H9 (cell line): Measurements from ENCODE around the gene TEX38. TPM values are rescaled to one million over a fixed set of nuclear protein-coding genes. Genes with fewer than 3 reads are reported as not detected.

Experiments used
- DNase-seq: peaks from one replicate; pipeline ENCODE4 v3.0.0-alpha.2; 2017
- H2AFZ ChIP-seq: one replicate; pipeline ENCODE4 v1.6.1; 2013; ENCODE audit warnings: mild to moderate bottlenecking, low read length, control low read depth, moderate library complexity
- H2AK5ac ChIP-seq: 2 replicates; pipeline ENCODE4 v1.6.1; 2013; ENCODE audit warnings: low read length, control low read depth, mixed read lengths; ENCODE audit not compliant: insufficient read length
- H2BK120ac ChIP-seq: one replicate; pipeline ENCODE4 v1.6.1; 2013; ENCODE audit warnings: low read depth, mild to moderate bottlenecking, low read length, control low read depth, inconsistent platforms; ENCODE audit not compliant: poor library complexity, severe bottlenecking
- H2BK12ac ChIP-seq: 2 replicates; pipeline ENCODE4 v1.6.1; 2013; ENCODE audit warnings: low read length, control low read depth, mixed read lengths, low read depth; ENCODE audit not compliant: insufficient read length
- H2BK15ac ChIP-seq: 2 replicates; pipeline ENCODE4 v1.6.1; 2013; ENCODE audit warnings: low read depth, low read length, control low read depth
- H2BK20ac ChIP-seq: one replicate; pipeline ENCODE4 v1.6.1; 2013; ENCODE audit warnings: low read depth, mild to moderate bottlenecking, low read length, control low read depth, inconsistent platforms; ENCODE audit not compliant: poor library complexity, severe bottlenecking
- H2BK5ac ChIP-seq: 2 replicates; pipeline ENCODE4 v1.6.1; 2013; ENCODE audit warnings: low read length, control low read depth, mixed read lengths; ENCODE audit not compliant: insufficient read length
- H3K14ac ChIP-seq: 2 replicates; pipeline ENCODE4 v1.6.1; 2013; ENCODE audit warnings: low read length, control low read depth; ENCODE audit not compliant: insufficient read depth
- H3K18ac ChIP-seq: 2 replicates; pipeline ENCODE4 v1.6.1; 2013; ENCODE audit warnings: low read depth, mild to moderate bottlenecking, mixed read lengths, low read length, control low read depth; ENCODE audit not compliant: insufficient read length
- H3K23ac ChIP-seq: 2 replicates; pipeline ENCODE4 v1.6.1; 2013; ENCODE audit warnings: low read length, control low read depth, mixed read lengths, low read depth; ENCODE audit not compliant: insufficient read length
- H3K23me2 ChIP-seq: 2 replicates; pipeline ENCODE4 v1.6.1; 2013; ENCODE audit warnings: low read depth, mild to moderate bottlenecking, mixed read lengths, low read length, control low read depth; ENCODE audit not compliant: insufficient read length, poor library complexity, severe bottlenecking
- H3K27ac ChIP-seq: 2 replicates; pipeline ENCODE4 v1.5.1; 2013; ENCODE audit warnings: low read length, control low read depth, mixed read lengths, low read depth; ENCODE audit not compliant: insufficient read length
- H3K27me3 ChIP-seq: 2 replicates; pipeline ENCODE4 v1.6.1; 2013; ENCODE audit warnings: low read length, control low read depth, inconsistent platforms; ENCODE audit not compliant: insufficient read depth
- H3K4ac ChIP-seq: 2 replicates; pipeline ENCODE4 v1.6.1; 2013; ENCODE audit warnings: low read depth, mild to moderate bottlenecking, control low read depth, inconsistent platforms, low read length, moderate library complexity
- H3K4me1 ChIP-seq: 2 replicates; pipeline ENCODE4 v1.6.1; 2013; ENCODE audit warnings: low read length, control low read depth, inconsistent platforms; ENCODE audit not compliant: insufficient read depth
- H3K4me2 ChIP-seq: 2 replicates; pipeline ENCODE4 v1.6.1; 2013; ENCODE audit warnings: low read length, control low read depth, mixed read lengths; ENCODE audit not compliant: insufficient read length, insufficient read depth
- H3K56ac ChIP-seq: 2 replicates; pipeline ENCODE4 v1.6.1; 2013; ENCODE audit warnings: low read depth, mild to moderate bottlenecking, mixed read lengths, low read length, control low read depth; ENCODE audit not compliant: insufficient read length
- H3K79me1 ChIP-seq: 2 replicates; pipeline ENCODE4 v1.6.1; 2013; ENCODE audit warnings: low read depth, mild to moderate bottlenecking, moderate library complexity, low read length, control low read depth, inconsistent platforms; ENCODE audit not compliant: insufficient read depth, poor library complexity, severe bottlenecking
- H3K79me2 ChIP-seq: 2 replicates; pipeline ENCODE4 v1.6.1; 2013; ENCODE audit warnings: low read length, control low read depth, inconsistent platforms; ENCODE audit not compliant: insufficient read depth
- H3K9ac ChIP-seq: 2 replicates; pipeline ENCODE4 v1.6.1; 2013; ENCODE audit warnings: low read length, control low read depth, mixed read lengths; ENCODE audit not compliant: insufficient read length; ENCODE audit errors: extremely low read depth
- H3K9me3 ChIP-seq: one replicate; pipeline ENCODE4 v1.6.1; 2013; ENCODE audit warnings: low read depth, low read length, inconsistent platforms; ENCODE audit not compliant: control insufficient read depth
- H3T11ph ChIP-seq: one replicate; pipeline ENCODE4 v1.6.1; 2013; ENCODE audit warnings: mild to moderate bottlenecking, low read length, control low read depth, inconsistent platforms
- H4K20me1 ChIP-seq: one replicate; pipeline ENCODE4 v1.6.1; 2013; ENCODE audit not compliant: control insufficient read depth, insufficient read length, insufficient read depth
- H4K5ac ChIP-seq: 2 replicates; pipeline ENCODE4 v1.6.1; 2013; ENCODE audit warnings: low read depth, mild to moderate bottlenecking, mixed read lengths, low read length, control low read depth; ENCODE audit not compliant: insufficient read length
- H4K8ac ChIP-seq: replicated peaks from 2 replicates; pipeline ENCODE4 v1.6.1; 2013; ENCODE audit warnings: low read length, control low read depth, mixed read lengths, low read depth; ENCODE audit not compliant: insufficient read length
- H4K91ac ChIP-seq: 2 replicates; pipeline ENCODE4 v1.6.1; 2013; ENCODE audit warnings: low read depth, mild to moderate bottlenecking, moderate library complexity, mixed read lengths, low read length, control low read depth; ENCODE audit not compliant: insufficient read length
- H3K27ac Mint-ChIP-seq, 3 experiments: 2 replicates in 2 of 3; 3 replicates in 1 of 3; pipeline ENCODE4 v1.8.0; 2020 to 2021; ENCODE audit warnings: mixed read lengths in 3 of 3, mild to moderate bottlenecking in 1 of 3, moderate library complexity in 1 of 3
- H3K27me3 Mint-ChIP-seq: 2 replicates; pipeline ENCODE4 v1.8.0; 2021; ENCODE audit warnings: low read depth, mild to moderate bottlenecking, moderate library complexity, mixed read lengths
- H3K36me3 Mint-ChIP-seq, 3 experiments: 2 replicates in 2 of 3; 3 replicates in 1 of 3; pipeline ENCODE4 v1.8.0; 2020 to 2021; ENCODE audit warnings: low read depth in 3 of 3, mixed read lengths in 3 of 3; ENCODE audit not compliant: insufficient read depth in 1 of 3
- H3K4me1 Mint-ChIP-seq, 2 experiments: 2 replicates each; pipeline ENCODE4 v1.8.0; 2020; ENCODE audit warnings: mixed read lengths in 2 of 2
- H3K4me3 Mint-ChIP-seq, 2 experiments: 2 replicates in 1 of 2; 3 replicates in 1 of 2; pipeline ENCODE4 v1.8.0; 2020 to 2021; ENCODE audit warnings: mild to moderate bottlenecking in 2 of 2, mixed read lengths in 2 of 2, moderate library complexity in 1 of 2
- H3K9me3 Mint-ChIP-seq, 2 experiments: 2 replicates in 1 of 2; 3 replicates in 1 of 2; pipeline ENCODE4 v1.8.0; 2020; ENCODE audit warnings: mild to moderate bottlenecking in 2 of 2, mixed read lengths in 2 of 2, moderate library complexity in 1 of 2
- CTCF ChIP-seq: fragments of 200-600 bp; sonication (generic); conservative IDR thresholded peaks from 3 replicates; pipeline ENCODE4 v1.8.0; 2021; ENCODE audit warnings: antibody characterized with exemption, mild to moderate bottlenecking
- whole genome bisulfite sequencing: extraction: QIAGEN DNeasy Blood & Tissue Kit; methylation state at CpG from one replicate; pipeline ENCODE4 v1.1.7; 2013; ENCODE audit warnings: missing lambda C conversion rate, low lambda C conversion rate, mixed read lengths; ENCODE audit not compliant: insufficient read length; ENCODE audit errors: extremely low coverage; 5-methylcytosine and 5-hydroxymethylcytosine counted together
- total RNA-seq: library from RNA; stranded (reverse); gene quantifications from 2 replicates; pipeline ENCODE4 v1.2.1, GENCODE V29; 2021

The TEX38 gene
- total RNA-seq, 1 experiment from 2014 or later: not detected

GRCh38 chr1:46689897-46690296 lies 18.2 kb downstream of the TEX38 start:
- Mint-ChIP-seq H3K27ac (0 out of 7 replicates have a peak overlapping the region, but pooled peaks of 1 of the 3 experiments have one; percentile 37), H3K36me3 (peaks cover 10 to 70% (median 57%) of the 10 kb centered on the region in 3 experiments; a peak in 6 of 7 replicates), H3K27me3 (no peaks in the 10 kb centered on the region), H3K4me1 (no peaks in the 10 kb centered on the region), H3K9me3 (no peaks in the 10 kb centered on the region), H3K4me3 (no peak overlapping the region)
- Histone ChIP-seq H2BK5ac (no peak overlapping the region), H3K23me2 (no peaks in the 10 kb centered on the region), H4K91ac (no peak overlapping the region), H2BK15ac (no peak overlapping the region), H3K4me2 (no peak overlapping the region), H3K9me3 (no peaks in the 10 kb centered on the region), H4K8ac (no peak overlapping the region), H3K79me1 (no peaks in the 10 kb centered on the region), H3K14ac (no peak overlapping the region), H4K5ac (no peak overlapping the region), H3K79me2 (no peaks in the 10 kb centered on the region), H3K18ac (no peak overlapping the region), H2AFZ (no peak overlapping the region), H2BK12ac (no peak overlapping the region), H3K56ac (no peak overlapping the region), H2BK20ac (no peak overlapping the region), H2AK5ac (no peak overlapping the region), H2BK120ac (no peak overlapping the region), H3K4me1 (no peaks in the 10 kb centered on the region), H3K23ac (no peak overlapping the region), H3T11ph (no peak overlapping the region), H3K27me3 (no peaks in the 10 kb centered on the region), H4K20me1 (no peaks in the 10 kb centered on the region), H3K9ac (no peak overlapping the region), H3K27ac (no peak overlapping the region), H3K4ac (no peak overlapping the region)
- no peak for TF ChIP-seq CTCF
- WGBS: no CpG with 5 or more reads among the region's 1 CpG
- DNase-seq: no peak
